COLO668 (cell line): ENCODE results near the gene CDA.

ENCODE experiments used
- DNase-seq: peaks from one replicate; lab custom pipeline; 2025; ENCODE audit not compliant: unreplicated experiment; lab: John Stamatoyannopoulos, UW

CDA gene

GRCh38 chr1:20588634-20589225 lies at the start of gene CDA:
Gene CDA (plus strand): TSS chr1:20589097. CDS start chr1:20589130, 33 bp downstream.
- DNase-seq = no peak

DNA sequence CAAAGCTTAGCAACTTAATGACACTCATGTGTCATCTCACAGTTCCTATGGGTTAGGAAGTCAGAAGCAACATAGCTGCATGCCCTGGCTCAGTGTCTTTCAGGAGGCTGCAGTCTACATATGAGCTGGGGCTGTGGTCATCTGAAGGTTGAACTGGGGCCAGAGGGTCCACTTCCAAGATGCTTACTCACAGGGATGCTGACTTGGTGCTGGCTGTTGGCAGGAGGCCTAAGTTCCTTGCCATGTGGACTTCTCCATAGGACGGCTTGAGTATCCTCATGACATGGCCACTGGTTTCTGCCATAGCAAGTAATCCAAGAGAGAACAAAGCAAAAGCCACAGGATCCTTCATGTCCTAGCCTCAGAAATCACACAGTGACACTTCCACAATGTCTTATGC lies 48.6 kb upstream of the CDA start:
- DNase-seq = no peak

DNA sequence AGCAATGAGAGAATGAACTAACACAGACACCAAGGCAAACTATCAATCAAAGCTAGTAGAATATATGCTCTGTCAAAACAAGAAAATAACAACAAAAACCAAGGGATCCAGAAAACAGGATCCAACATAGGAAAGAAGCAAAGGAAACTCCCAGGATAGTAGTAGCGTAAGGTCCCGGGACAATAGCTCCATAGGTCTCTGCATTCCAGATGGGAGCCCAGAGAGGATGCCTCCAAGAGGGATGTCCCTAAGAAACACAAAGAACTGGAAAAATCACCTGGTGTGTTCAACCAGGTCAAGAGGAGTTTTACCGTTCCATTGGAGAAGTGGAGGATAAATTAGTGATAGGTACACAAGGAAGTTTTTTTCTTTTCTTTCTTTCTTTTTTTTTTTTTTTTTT lies 42.3 kb upstream of the CDA start:
- DNase-seq = no peak

- no peak for DNase-seq
Measured at GRCh38 chr1:20551161-20551560, 37.7 kb upstream of the CDA start.

DNA sequence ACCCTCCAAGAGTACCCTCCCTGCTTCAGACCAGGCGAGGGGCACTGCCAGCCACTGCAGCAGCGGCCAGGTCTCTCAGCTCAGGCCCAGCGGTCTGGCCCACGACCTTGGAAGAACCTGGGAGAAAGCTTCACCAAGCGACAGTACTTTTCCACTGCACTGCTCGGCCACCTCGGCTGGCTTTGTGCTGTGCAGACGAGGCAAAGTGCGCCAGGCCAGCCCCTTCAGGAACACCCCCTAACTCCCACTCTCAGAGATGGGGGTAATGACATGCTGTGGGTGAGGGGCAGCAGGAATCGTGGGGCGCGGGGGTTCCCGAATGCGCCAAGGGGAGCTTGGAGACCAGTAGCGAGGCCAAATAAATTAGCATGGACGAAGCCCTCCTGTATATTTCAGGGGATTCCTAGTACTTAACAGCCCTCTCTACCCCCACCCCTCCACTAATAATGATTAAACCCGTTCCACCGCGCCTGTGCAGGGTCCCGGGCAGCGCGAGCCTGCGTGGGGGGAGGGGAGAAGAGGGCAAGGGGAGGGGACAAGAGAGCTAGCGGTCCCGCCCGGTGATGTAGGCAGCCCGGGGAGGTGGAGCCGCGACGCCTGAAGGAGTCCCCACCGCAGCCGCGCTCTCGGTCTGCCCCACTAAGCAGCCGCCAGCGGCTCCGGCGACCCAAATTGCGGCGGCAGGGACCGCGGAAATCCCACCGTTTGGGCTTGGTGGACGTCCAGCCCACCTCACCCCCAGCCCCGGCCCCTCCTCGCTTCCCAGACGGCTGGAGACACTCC lies 36.8 kb upstream of the CDA start, which contains the start of gene FAM43B:
TSS of gene FAM43B (plus strand) at position 629 of the 783 bp plus-strand sequence. CDS start 401 bp downstream, outside the sequence.
- DNase-seq = no peak

GRCh38 chr1:20552728-20553445 lies 36.0 kb upstream of the CDA start:
- DNase-seq = no peak

GRCh38 chr1:20555025-20555757 lies 33.7 kb upstream of the CDA start:
- no peak for DNase-seq

DNA sequence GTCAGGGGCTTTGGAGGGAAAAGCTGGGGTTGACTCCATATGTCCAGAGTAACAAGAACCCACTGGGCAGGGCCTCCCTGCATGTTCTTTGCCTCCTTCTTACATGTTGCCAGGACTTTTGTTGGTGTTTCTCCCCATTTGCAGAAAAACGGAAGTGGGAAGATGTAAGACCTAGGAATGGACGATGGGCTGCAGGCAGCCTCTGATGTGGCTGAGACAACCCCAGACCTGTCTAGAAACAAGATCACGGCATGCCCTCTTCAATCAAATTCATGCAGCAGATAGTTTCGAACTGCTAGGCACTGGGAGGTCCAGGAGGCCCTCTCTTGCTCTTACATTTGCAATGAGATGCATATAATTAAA lies 33.2 kb upstream of the CDA start:
- DNase-seq = no peak

- no peak for DNase-seq
Measured at GRCh38 chr1:20558191-20558590, 30.7 kb upstream of the CDA start.

GRCh38 chr1:20560966-20561365 lies 27.9 kb upstream of the CDA start:
- no peak for DNase-seq

DNA sequence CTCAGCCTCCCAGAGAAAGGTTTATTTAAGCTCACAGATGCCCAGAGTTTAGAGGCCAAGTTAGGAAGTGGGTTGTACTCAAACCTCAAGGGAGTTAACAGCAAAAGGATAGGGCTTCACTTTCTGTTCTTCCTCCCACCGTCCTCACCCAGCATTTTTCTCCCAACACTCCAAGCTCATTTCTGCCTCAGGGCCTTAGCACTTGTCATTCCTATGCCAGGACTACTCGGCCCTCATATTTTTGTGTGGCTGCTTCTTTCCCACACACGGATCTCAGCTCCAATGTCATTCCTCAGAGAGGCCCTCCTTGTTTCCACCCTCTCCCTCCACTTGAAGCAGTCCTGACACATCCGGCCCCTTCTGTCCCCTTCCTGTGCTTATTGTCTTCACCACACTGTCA lies 23.7 kb upstream of the CDA start:
- no peak for DNase-seq

DNA sequence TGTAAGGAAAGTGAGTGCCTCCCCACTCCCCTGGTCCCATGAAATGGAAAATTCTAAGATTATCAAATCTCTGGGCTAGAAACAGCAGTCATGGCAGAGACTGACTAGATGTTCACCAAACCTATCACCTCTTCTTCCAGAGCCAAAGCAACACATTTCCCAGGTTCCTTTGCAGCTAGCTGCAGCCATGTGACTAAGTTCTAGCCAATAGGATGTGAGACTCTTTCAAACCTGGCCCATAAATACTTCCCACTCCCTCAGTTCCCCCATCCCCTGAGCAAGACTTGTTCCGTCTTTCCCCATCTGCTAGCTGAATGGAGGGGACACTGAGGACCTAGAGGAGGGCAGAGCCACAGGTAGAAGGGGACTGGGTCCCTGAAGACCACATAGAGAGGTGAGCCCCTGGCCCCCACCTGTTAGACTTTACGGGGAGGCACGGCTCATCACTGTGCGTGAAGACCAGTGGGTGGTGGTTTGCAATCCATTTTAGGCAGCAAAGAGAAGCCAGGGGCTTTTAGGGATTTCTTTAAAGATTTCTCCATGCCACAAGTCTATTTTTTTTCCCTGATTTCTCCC lies 19.3 kb upstream of the CDA start:
- no peak for DNase-seq

DNA sequence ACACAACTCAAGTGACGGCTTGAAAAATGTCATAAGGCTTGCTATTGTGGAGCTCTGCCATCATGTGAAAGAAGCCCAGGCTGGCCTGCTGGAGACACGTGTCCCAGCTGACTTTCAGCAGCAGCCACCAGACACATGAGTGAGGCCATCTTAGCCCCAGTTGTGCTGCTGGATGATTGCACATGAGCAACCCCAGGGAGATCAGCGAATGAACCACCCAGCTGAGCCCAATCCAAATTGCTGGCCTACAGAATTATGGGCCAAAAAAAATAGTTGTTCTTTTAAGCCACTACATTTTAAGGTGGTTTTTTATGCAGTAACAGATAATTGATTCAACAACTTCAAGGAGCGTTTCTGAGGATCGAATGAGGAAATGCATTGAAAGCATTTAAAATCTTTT lies 17.5 kb upstream of the CDA start:
- no peak for DNase-seq

GRCh38 chr1:20573987-20574386 lies 14.9 kb upstream of the CDA start:
- DNase-seq = no peak

- peak; percentile 81 for DNase-seq
Measured at GRCh38 chr1:20574686-20575540, 14.0 kb upstream of the CDA start.

DNA sequence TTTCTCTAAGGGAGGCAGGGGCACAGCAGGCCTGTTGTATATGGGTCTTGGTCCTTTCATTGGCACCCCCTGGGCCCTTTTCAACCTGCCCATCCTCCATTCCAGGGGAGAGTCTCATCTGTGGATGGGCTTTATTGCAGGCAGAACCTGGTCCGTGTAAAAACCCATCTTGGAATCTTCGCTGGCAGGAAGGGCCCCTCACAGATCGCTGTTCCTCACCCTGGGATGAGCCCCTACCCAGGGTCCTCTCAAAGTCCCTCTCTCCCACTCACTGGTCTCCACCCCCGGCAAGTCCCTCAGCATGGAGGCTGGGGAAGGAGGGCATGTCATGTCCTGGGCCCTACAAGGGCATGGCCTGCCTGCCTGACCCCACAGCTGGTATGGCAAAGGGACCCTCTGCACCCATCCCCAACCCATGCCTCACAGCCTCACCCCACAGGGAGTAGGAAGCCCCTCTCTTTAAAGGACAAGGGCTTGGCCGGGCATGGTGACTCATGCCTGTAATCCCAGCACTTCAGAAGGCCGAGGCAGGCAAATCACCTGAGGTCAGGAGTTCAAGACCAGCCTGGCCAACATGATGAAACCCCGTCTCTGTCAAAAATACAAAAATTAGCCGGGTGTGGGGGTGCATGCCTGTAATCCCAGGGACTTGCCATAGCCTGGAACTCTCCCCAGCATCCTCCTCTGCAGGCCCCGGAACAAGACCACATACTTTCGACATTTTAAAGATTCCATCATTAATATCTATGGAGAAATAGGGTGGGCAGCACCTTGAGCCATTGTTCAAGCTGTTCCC lies 13.2 kb upstream of the CDA start:
- DNase-seq = no peak

DNA sequence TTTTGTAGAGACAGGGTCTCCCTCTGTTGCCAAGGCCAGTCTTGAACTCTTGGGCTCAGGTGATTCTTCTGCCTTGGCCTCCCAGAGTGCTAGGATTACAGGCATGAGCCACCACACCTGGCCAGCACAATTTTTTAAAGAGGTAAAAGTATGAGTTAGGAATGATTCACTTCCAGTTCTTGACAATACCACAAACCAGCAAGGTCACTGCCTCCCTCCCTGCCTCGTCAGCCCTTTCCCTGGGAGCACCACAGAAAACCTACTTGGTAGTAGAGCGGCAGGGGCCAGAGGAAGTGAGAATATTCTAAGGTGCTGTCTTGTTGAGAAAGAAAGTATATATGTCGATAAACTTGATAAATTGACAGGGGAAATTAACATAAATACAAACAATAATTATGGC lies 10.8 kb upstream of the CDA start:
- DNase-seq = no peak

DNA sequence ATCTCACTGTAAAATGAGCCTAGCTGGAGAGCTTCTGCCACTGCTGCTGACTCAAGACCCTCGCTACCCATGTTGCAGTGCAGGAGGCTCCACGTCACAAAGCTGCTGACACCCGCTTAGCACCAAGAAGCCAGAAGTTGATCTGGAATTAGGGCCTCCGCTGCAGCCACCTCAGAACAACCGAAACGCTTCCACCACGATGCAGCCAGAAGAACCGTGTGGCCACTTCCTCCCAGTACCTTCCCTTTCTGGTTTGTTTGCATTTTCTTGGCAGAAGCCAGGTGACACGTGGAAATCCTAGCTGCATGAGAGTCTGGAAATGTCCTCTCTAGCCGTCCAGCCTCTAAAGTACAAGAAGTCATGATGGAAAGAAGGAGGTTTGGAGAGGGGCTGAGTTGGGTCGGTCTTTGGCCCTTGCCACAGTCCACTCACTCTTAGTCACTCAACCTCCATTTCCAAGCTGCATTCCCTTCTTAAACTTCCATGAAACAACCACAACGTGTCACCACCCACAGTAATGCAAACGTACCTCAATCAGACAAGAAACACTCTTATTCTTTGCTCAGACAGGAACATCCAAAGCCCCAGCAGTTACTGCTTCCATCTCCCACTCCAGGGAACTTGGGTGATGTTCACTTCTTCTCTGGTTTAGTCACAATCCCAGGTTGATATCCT lies 10.0 kb upstream of the CDA start:
- no peak for DNase-seq

DNA sequence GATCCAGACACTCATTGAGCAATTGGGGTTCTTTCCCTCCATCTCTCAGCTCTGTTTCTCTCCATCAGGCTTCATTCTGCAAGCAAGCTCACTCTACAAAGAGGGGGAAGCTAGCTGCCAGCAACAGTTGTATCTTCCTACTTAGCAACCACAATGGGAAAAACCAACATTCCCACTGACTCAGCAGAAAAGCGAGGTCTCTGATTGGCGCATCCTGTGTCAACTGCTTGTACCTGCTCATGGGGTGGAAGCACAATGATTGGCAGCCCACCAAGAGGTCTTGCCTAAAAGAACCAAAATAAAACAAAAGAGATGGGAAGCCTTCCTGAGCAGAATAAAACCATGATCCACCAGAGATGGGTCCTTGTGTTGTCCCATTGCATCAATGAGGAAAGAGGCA lies 4.0 kb upstream of the CDA start:
- no peak for DNase-seq
